Left ventricle myocardium inferior (tissue), 1 donor: ENCODE measurements around the gene GABRB2. TPM values are rescaled to one million over a fixed set of nuclear protein-coding genes. Genes with fewer than 3 reads are reported as not detected.

ENCODE experiments used
- DNase-seq: peaks from one replicate; pipeline ENCODE4 v3.0.0-alpha.2; 2020
- H3K27ac ChIP-seq: fragments of 200-600 bp; replicated peaks from 2 replicates; pipeline ENCODE4 v1.8.0; 2021
- H3K27me3 ChIP-seq: fragments of 200-600 bp; 2 replicates; pipeline ENCODE4 v1.8.0; 2021; ENCODE audit warnings: low read depth
- H3K36me3 ChIP-seq: fragments of 200-600 bp; 2 replicates; pipeline ENCODE4 v1.8.0; 2021
- H3K4me1 ChIP-seq: fragments of 200-600 bp; 2 replicates; pipeline ENCODE4 v1.8.0; 2021
- H3K4me3 ChIP-seq: fragments of 200-600 bp; 2 replicates; pipeline ENCODE4 v1.8.0; 2021; ENCODE audit warnings: mild to moderate bottlenecking, moderate library complexity
- H3K9me3 ChIP-seq: fragments of 200-600 bp; replicated peaks from 2 replicates; pipeline ENCODE4 v1.8.0; 2021
- intact Hi-C: fragments of 100-400 bp; cut with micrococcal nuclease; formaldehyde crosslinking; loops from one replicate; pipeline ENCODE4 v1.11.0; 2022
- total RNA-seq: library from RNA; stranded (reverse); fragmentation: NEBNext Ultra II Directional; extraction: Animal tissue kit (Norgen Biotek cat#: 25700); gene quantifications from one replicate; pipeline ENCODE4 v1.2.1, GENCODE V29; 2021
- TF ChIP-seq, protein P1 (sequence below): fragments of 200-600 bp; IDR thresholded peaks from 2 replicates; pipeline ENCODE4 v1.8.0; 2021; ENCODE audit warnings: antibody characterized with exemption, mild to moderate bottlenecking, borderline replicate concordance
- donor health status: DM: no; HTN: yes; CAD: no; lungs with severe emphysema.

GABRB2 gene
- total RNA-seq, 1 donor from 2014 or later = 0.11 TPM

DNA sequence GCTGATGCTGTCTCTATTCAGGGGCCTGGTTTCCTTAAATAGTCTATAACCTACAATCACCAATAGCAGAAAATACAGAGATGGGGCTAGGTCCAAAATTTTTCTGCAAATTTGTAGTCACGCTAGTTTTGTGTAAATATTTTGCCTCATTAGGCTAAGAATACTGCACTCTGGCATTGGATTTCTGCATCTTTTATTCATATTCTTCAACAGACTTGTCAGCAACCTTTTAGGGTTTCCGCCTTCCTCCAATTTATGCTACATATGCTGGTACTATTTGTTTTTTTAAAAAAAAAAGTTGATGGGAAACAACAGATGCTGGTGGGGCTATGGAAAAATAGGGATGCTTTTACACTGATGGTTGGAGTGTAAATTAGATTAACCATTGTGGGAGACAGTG, 202.3 kb downstream of the GABRB2 start:
- intact Hi-C loops = no loop called here
- no peaks in the 10 kb centered on the region for H3K9me3 ChIP-seq
- TF ChIP-seq, protein P1, sequence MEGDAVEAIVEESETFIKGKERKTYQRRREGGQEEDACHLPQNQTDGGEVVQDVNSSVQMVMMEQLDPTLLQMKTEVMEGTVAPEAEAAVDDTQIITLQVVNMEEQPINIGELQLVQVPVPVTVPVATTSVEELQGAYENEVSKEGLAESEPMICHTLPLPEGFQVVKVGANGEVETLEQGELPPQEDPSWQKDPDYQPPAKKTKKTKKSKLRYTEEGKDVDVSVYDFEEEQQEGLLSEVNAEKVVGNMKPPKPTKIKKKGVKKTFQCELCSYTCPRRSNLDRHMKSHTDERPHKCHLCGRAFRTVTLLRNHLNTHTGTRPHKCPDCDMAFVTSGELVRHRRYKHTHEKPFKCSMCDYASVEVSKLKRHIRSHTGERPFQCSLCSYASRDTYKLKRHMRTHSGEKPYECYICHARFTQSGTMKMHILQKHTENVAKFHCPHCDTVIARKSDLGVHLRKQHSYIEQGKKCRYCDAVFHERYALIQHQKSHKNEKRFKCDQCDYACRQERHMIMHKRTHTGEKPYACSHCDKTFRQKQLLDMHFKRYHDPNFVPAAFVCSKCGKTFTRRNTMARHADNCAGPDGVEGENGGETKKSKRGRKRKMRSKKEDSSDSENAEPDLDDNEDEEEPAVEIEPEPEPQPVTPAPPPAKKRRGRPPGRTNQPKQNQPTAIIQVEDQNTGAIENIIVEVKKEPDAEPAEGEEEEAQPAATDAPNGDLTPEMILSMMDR = no peak
- no peaks in the 10 kb centered on the region for H3K4me1 ChIP-seq
- DNase-seq = no peak
- no peak overlapping the region for H3K4me3 ChIP-seq
- no peaks in the 10 kb centered on the region for H3K36me3 ChIP-seq
- no peak overlapping the region for H3K27ac ChIP-seq
- H3K27me3 ChIP-seq = no peaks in the 10 kb centered on the region

DNA sequence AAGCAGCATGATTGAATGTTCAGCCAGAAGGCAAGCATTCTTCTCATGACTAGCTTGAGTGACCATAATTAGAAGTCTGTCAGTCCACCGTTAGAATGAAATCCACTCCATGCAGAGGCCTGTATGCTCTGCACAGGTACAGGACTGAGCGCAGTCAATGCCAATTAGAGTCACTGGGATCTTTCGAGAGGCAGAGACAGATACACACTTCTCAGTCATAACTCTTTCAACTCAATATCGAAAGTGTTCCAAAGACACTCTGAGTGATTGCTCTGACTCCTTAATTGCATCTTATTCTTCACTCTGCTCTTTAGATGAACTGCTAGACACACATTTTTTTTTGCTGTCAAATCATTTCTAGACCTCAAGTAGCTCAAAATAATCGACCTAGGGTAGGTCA, 203.6 kb downstream of the GABRB2 start:
- H3K27ac ChIP-seq = no peak overlapping the region
- H3K4me3 ChIP-seq = no peak overlapping the region
- H3K36me3 ChIP-seq = no peaks in the 10 kb centered on the region
- no peak for DNase-seq
- no peaks in the 10 kb centered on the region for H3K9me3 ChIP-seq
- TF ChIP-seq, protein P1 = no peak
- H3K27me3 ChIP-seq = no peaks in the 10 kb centered on the region
- no peaks in the 10 kb centered on the region for H3K4me1 ChIP-seq
- intact Hi-C loops = no loop called here

DNA sequence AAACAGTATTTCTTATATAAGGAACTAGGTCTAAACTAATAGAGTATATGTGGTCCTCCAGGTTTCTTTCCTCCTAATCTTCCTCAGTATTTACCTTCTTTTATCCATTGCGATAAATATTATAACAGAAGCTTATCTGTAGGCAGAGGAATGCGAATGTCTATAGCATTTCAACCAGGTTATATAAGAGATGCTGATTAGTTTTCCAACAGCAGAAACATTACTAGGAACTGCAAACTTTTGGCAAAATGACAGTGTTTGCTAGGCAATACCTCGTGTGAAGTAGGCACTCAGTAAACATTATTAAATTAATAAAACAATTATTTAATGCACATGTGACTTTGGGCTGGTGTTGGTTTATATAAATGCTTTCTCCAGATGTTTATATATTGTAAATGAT, 206.5 kb downstream of the GABRB2 start:
- Histone ChIP-seq H3K27ac (no peak overlapping the region), H3K36me3 (no peaks in the 10 kb centered on the region), H3K4me1 (no peaks in the 10 kb centered on the region), H3K27me3 (no peaks in the 10 kb centered on the region), H3K9me3 (no peaks in the 10 kb centered on the region), H3K4me3 (no peak overlapping the region)
- TF ChIP-seq, protein P1 = no peak
- no peak for DNase-seq
- intact Hi-C loops = no loop called here

DNA sequence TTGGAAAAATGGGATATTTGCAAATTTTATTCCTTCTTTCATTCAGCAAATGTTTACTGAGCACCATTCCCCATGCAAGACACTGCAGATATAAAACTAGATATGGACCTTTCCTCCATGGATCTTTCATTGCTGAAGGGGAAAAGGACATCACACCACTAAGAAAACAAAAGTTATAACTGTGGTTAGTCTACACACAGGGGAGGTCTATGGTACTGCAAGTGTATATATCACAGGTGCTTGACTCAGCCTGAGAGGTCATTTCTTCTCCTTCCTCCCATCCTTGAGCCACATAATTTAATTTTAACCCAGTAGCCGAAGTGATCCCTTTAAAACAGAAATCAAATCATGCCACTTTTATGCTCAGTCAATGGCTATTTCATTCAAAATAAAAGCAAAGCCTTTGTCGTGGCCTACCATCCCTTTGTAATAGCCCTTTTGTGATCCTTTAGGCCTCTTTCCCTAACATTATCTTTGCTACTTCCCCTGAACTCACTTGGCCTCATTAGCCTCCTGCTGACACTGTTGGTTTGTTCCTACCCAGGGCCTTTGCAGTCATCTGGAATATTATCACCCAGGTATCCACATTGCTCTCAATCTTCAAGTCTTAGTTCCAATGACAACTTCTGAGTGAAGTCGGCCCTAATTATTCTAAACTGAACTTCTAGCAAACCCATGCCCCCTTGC, 213.2 kb downstream of the GABRB2 start:
- H3K27me3 ChIP-seq = no peaks in the 10 kb centered on the region
- no peak overlapping the region for H3K27ac ChIP-seq
- intact Hi-C loops = no loop called here
- H3K4me3 ChIP-seq = no peak overlapping the region
- TF ChIP-seq, protein P1 = no peak
- no peaks in the 10 kb centered on the region for H3K9me3 ChIP-seq
- DNase-seq = no peak
- no peaks in the 10 kb centered on the region for H3K4me1 ChIP-seq
- H3K36me3 ChIP-seq = no peaks in the 10 kb centered on the region

DNA sequence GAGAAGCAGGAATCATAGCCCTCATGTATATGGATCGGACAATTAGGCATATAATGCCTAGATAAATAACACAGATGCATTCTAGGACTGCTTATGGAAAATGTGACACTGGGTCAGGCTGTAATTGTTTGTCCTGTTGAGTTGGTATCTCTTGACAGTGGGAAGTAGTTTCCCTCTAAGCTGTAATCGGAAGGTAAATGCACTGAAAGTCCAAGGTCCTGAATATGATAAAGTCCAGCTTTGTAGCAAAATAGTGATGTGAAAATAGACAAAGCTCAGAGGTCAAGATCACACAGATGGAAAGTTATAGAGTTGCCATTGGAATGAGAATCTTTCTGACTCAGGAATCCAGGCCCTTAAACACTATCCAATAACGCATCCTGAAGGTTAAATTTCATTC, 214.2 kb downstream of the GABRB2 start:
- H3K4me3 ChIP-seq = no peak overlapping the region
- H3K27me3 ChIP-seq = no peaks in the 10 kb centered on the region
- no peak overlapping the region for H3K27ac ChIP-seq
- no peak for DNase-seq
- TF ChIP-seq, protein P1 = no peak
- H3K36me3 ChIP-seq = no peaks in the 10 kb centered on the region
- intact Hi-C loops = no loop called here
- H3K9me3 ChIP-seq = no peaks in the 10 kb centered on the region
- H3K4me1 ChIP-seq = no peaks in the 10 kb centered on the region

DNA sequence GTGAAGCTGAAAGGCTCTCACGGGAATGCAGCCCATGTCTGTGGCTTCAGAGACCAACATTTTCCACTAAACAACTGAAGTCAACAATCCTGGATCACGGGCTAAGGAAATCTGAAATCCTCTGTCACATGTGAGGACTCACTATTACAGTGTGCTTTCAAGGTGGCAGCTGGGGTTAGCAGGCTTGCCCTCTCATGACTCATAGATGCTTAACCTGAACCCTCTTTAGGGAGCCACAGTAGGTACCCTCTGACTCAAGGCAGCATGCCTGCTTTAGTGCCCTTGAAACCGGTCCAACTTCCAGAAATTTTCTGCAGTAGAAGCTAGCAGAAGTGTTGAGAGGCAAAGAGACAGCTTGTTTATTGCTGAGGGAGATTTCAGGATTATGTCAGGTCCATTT, 232.5 kb downstream of the GABRB2 start:
- TF ChIP-seq, protein P1 = no peak
- intact Hi-C loops = no loop called here
- no peak overlapping the region for H3K27ac ChIP-seq

More for the DNA sequence above, 232.5 kb downstream of the GABRB2 start:
- Histone ChIP-seq H3K27me3 (no peaks in the 10 kb centered on the region), H3K36me3 (no peaks in the 10 kb centered on the region), H3K9me3 (peaks cover 20% of the 10 kb centered on the region), H3K4me3 (no peak overlapping the region), H3K4me1 (no peaks in the 10 kb centered on the region)
- DNase-seq = no peak
